IMR-90 (cell line): ENCODE results near the gene CMSS1. TPM values are rescaled to one million over a fixed set of nuclear protein-coding genes. Genes with fewer than 3 reads are reported as not detected.

ENCODE experiments used
- ATAC-seq: fragments of 200-7000 bp; cut with Tn5 transposase; 2 replicates; pipeline ENCODE4 v1.9.1; 2020; ENCODE audit warnings: low read depth, mild to moderate bottlenecking, moderate library complexity
- BruUV-seq: library from RNA; stranded (reverse); fragments of 400-500 nt; replicated peaks from 2 replicates; lab custom pipeline; 2021; lab: Mats Ljungman, UMichigan
- CTCF ChIA-PET: fragments of 300-600 bp; formaldehyde crosslinking; extraction: SDS; loops from one replicate; lab custom pipeline; 2021; ENCODE audit warnings: antibody characterized with exemption; lab: Yijun Ruan, JAX
- POLR2A ChIA-PET: fragments of 300-600 bp; sonication (Branson Sonifier 250); formaldehyde crosslinking; loops from one replicate; lab custom pipeline; 2022; ENCODE audit warnings: antibody characterized with exemption; ENCODE audit not compliant: unreplicated experiment; lab: Charles Lee
- DNase-seq: peaks from one replicate; pipeline ENCODE4 v3.0.0; 2013
- H2AFZ ChIP-seq: replicated peaks from 2 replicates; pipeline ENCODE3; 2013; ENCODE audit warnings: low read length, mild to moderate bottlenecking; ENCODE audit not compliant: poor library complexity
- H2AK5ac ChIP-seq: 2 replicates; pipeline ENCODE4 v1.6.1; 2013; ENCODE audit warnings: low read depth, low read length, inconsistent platforms
- H2AK9ac ChIP-seq: replicated peaks from 2 replicates; pipeline ENCODE3; 2013; ENCODE audit warnings: mild to moderate bottlenecking, low read depth, low read length, moderate library complexity; ENCODE audit not compliant: poor library complexity
- H2BK120ac ChIP-seq: 2 replicates; pipeline ENCODE4 v1.6.1; 2013; ENCODE audit warnings: low read depth, low read length, inconsistent platforms
- H2BK15ac ChIP-seq: 3 replicates; pipeline ENCODE4 v1.6.1; 2013; ENCODE audit warnings: low read depth, low read length, inconsistent platforms
- H2BK20ac ChIP-seq: 2 replicates; pipeline ENCODE4 v1.6.1; 2013; ENCODE audit warnings: low read depth, mild to moderate bottlenecking, inconsistent platforms, low read length, moderate library complexity
- H2BK5ac ChIP-seq: 2 replicates; pipeline ENCODE4 v1.6.1; 2013; ENCODE audit warnings: mild to moderate bottlenecking, low read depth, low read length, inconsistent platforms; ENCODE audit not compliant: poor library complexity, severe bottlenecking
- H3K14ac ChIP-seq: replicated peaks from 2 replicates; pipeline ENCODE4 v1.6.1; 2013; ENCODE audit warnings: low read depth, low read length, inconsistent platforms
- H3K18ac ChIP-seq: 2 replicates; pipeline ENCODE4 v1.6.1; 2013; ENCODE audit warnings: low read depth, low read length, control low read depth
- H3K23ac ChIP-seq: 2 replicates; pipeline ENCODE4 v1.6.1; 2013; ENCODE audit warnings: low read depth, low read length, inconsistent platforms
- H3K27ac ChIP-seq: 2 replicates; pipeline ENCODE4 v1.5.1; 2013; ENCODE audit warnings: mild to moderate bottlenecking, control low read depth, low read length; ENCODE audit not compliant: insufficient read depth
- H3K27me3 ChIP-seq: 2 replicates; pipeline ENCODE4 v1.6.1; 2013; ENCODE audit warnings: low read length; ENCODE audit not compliant: control insufficient read depth, insufficient read depth
- H3K36me3 ChIP-seq: 2 replicates; pipeline ENCODE4 v1.6.1; 2013; ENCODE audit warnings: low read length, mixed read lengths; ENCODE audit not compliant: control insufficient read depth, insufficient read depth
- H3K4ac ChIP-seq: 2 replicates; pipeline ENCODE4 v1.6.1; 2013; ENCODE audit warnings: low read depth, low read length, inconsistent platforms
- H3K4me1 ChIP-seq: 2 replicates; pipeline ENCODE4 v1.6.1; 2013; ENCODE audit warnings: low read length, mixed read lengths; ENCODE audit not compliant: control insufficient read depth, insufficient read depth
- H3K4me2 ChIP-seq: 2 replicates; pipeline ENCODE4 v1.6.1; 2013; ENCODE audit warnings: low read depth, mild to moderate bottlenecking, control low read depth, low read length, moderate library complexity
- H3K4me3 ChIP-seq: 2 replicates; pipeline ENCODE4 v1.5.1; 2013; ENCODE audit warnings: low read depth, mild to moderate bottlenecking, control low read depth, low read length, moderate library complexity; ENCODE audit not compliant: insufficient read depth
- H3K56ac ChIP-seq: 2 replicates; pipeline ENCODE4 v1.6.1; 2013; ENCODE audit warnings: low read length, inconsistent platforms; ENCODE audit not compliant: insufficient read depth; ENCODE audit errors: extremely low read depth
- H3K79me1 ChIP-seq, 2 experiments: 2 replicates each; pipeline ENCODE4 v1.6.1; 2013; ENCODE audit warnings: low read length in 2 of 2, inconsistent platforms in 1 of 2, low read depth in 1 of 2
- H3K9ac ChIP-seq: 2 replicates; pipeline ENCODE4 v1.6.1; 2013; ENCODE audit warnings: low read depth, low read length, control low read depth
- H3K9me1 ChIP-seq: 2 replicates; pipeline ENCODE4 v1.6.1; 2013; ENCODE audit warnings: low read length, inconsistent platforms; ENCODE audit not compliant: insufficient read depth
- H3K9me3 ChIP-seq: 2 replicates; pipeline ENCODE4 v1.6.1; 2013; ENCODE audit warnings: low read length; ENCODE audit not compliant: control insufficient read depth, insufficient read depth
- H4K20me1 ChIP-seq: 2 replicates; pipeline ENCODE4 v1.6.1; 2013; ENCODE audit warnings: low read length, inconsistent platforms; ENCODE audit not compliant: insufficient read depth
- H4K5ac ChIP-seq: 2 replicates; pipeline ENCODE4 v1.6.1; 2013; ENCODE audit warnings: mild to moderate bottlenecking, low read depth, low read length, control low read depth
- H4K8ac ChIP-seq, 2 experiments: 2 replicates each; pipeline ENCODE4 v1.6.1; 2013; ENCODE audit warnings: low read depth in 2 of 2, low read length in 2 of 2, control low read depth in 1 of 2, inconsistent platforms in 1 of 2
- H4K91ac ChIP-seq: 2 replicates; pipeline ENCODE4 v1.6.1; 2013; ENCODE audit warnings: low read depth, low read length, inconsistent platforms; ENCODE audit not compliant: insufficient read depth
- MAFK ChIP-seq: IDR thresholded peaks from 2 replicates; pipeline ENCODE4 v1.6.1; 2012; ENCODE audit warnings: low read depth, low read length, improper control_type of control experiment
- POLR2A ChIP-seq: IDR thresholded peaks from 2 replicates; pipeline ENCODE4 v1.6.1; 2012; ENCODE audit warnings: mild to moderate bottlenecking, low read depth, low read length
- RCOR1 ChIP-seq: IDR thresholded peaks from 2 replicates; pipeline ENCODE4 v1.6.1; 2012; ENCODE audit warnings: mild to moderate bottlenecking, low read length, improper control_type of control experiment; ENCODE audit not compliant: insufficient replicate concordance
- WGBS, 2 experiments: methylation state at CpG; one replicate each; pipeline versions ENCODE4 v1.1.5 to v1.1.7; 2013; ENCODE audit warnings: missing lambda C conversion rate in 2 of 2; ENCODE audit not compliant: insufficient read length in 1 of 2; ENCODE audit errors: extremely low coverage in 2 of 2; 5-methylcytosine and 5-hydroxymethylcytosine counted together
- dilution Hi-C: fragments of 300-500 bp; cut with HindIII; formaldehyde crosslinking; loops from one replicate; pipeline ENCODE4 v1.14.3; 2018; ENCODE audit warnings: low sequenced_read_pairs; ENCODE audit not compliant: unreplicated experiment
- in situ Hi-C: fragments of 300-500 bp; cut with MboI; formaldehyde crosslinking; loops from 3 replicates; pipeline ENCODE4 v1.14.3; 2019; ENCODE audit warnings: low sequenced_read_pairs, inconsistent platforms, mixed read lengths
- intact Hi-C: fragments of 100-400 bp; cut with micrococcal nuclease; formaldehyde crosslinking; loops from 2 replicates; pipeline ENCODE4 v1.10.0; 2022
- polyA plus RNA-seq, 3 experiments: library from polyadenylated mRNA; depleted of rRNA; stranded (reverse); fragments of >200 nt; gene quantifications; 2 replicates each; pipeline ENCODE4 v1.2.3, GENCODE V29; 2012; ENCODE audit warnings: low replicate concordance in 1 of 3
- total RNA-seq: library from RNA; depleted of rRNA; stranded (reverse); fragments of >200 nt; gene quantifications from 2 replicates; pipeline ENCODE4 v1.2.3, GENCODE V29; 2012
- TF ChIP-seq, protein P1 (sequence below): fragments of 150-350 bp; IDR thresholded peaks from 2 replicates; pipeline ENCODE4 v1.6.1; 2017; ENCODE audit warnings: mild to moderate bottlenecking, antibody characterized with exemption, low read length, low read depth

Gene CMSS1
- total and polyA plus RNA-seq, 2 of the 4 experiments (the other 2 are of a cell fraction), result 12.5 to 13.6 TPM

DNA sequence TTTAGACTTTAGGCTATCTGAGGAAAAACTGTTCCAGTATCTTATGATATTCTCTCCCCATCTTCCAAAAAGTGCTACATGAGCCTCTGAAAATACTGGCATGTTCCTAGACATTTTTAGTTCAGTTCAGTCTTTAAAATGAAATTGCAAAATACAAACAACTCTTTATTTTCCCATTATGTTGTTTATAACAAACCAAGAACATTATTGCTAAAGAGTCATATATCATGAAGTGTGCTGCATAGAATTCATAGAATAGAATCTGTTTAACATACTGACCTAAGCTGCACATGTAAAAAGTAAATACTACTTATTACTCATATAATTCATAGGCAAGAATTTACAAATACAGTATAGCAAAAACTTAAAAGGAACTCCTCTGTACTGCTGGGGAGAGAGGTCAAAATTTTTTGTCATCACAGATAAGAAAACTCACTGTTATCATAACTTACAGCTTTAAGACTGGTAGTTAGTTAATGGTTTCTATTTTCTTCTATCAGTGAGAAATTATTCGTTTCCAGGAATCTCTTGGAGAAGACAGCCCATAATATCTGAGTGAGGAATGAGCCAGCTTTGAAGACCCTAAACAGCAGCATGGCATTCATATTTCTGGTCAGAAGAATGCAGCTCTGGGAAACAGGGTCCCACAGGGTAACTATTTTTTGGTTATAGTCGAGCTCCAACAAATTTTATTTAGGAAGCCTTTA, 264.5 kb downstream of the CMSS1 start:
- Histone ChIP-seq H3K4me3 (no peak overlapping the region), H2AK9ac (no peak overlapping the region), H2BK15ac (no peak overlapping the region), H4K20me1 (no peaks in the 10 kb centered on the region), H3K4ac (peak overlapping the region; percentile 64; the same call in 1 of the 2 replicates), H4K91ac (peak overlapping the region; percentile 84), H3K23ac (peak overlapping the region; percentile 73; the same call in 1 of the 2 replicates), H3K9me3 (no peaks in the 10 kb centered on the region), H2AFZ (no peak overlapping the region), H2BK20ac (peak overlapping the region; percentile 41; the same call in 1 of the 2 replicates), H3K4me1 (peaks cover 10% of the 10 kb centered on the region), H3K79me1 (no peaks in the 10 kb centered on the region), H3K27ac (peak overlapping the region; percentile 90; the same call in 1 of the 2 replicates), H4K8ac (no peak overlapping the region), H3K4me2 (no peak overlapping the region), H3K9me1 (peaks cover under 1% of the 10 kb centered on the region; the same call in 1 of the 2 replicates), H3K56ac (no peak overlapping the region), H3K18ac (peak overlapping the region; percentile 98), H3K27me3 (no peaks in the 10 kb centered on the region), H2BK5ac (peak overlapping the region; percentile 65), H4K5ac (peak overlapping the region; percentile 79), H2BK120ac (peak overlapping the region; percentile 45), H3K9ac (no peak overlapping the region), H3K14ac (peak overlapping the region; percentile 62), H3K36me3 (no peaks in the 10 kb centered on the region), H2AK5ac (no peak overlapping the region)
- ATAC-seq (peak; percentile 64), DNase-seq (no peak)
- TF ChIP-seq MAFK (no peak), POLR2A (no peak), RCOR1 (no peak)
- TF ChIP-seq, protein P1, sequence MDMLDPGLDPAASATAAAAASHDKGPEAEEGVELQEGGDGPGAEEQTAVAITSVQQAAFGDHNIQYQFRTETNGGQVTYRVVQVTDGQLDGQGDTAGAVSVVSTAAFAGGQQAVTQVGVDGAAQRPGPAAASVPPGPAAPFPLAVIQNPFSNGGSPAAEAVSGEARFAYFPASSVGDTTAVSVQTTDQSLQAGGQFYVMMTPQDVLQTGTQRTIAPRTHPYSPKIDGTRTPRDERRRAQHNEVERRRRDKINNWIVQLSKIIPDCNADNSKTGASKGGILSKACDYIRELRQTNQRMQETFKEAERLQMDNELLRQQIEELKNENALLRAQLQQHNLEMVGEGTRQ, result no peak
- CTCF ChIA-PET, result interaction anchor here (0.6 to 1.1 kb wide), 2 partner anchors 61 to 105 kb away, joined by 3 to 4 read pairs; no protein-coding TSS in a partner anchor
- intact Hi-C loops (loop anchor here (5.0 kb wide), 1 partner anchor 315 kb away; no protein-coding TSS in a partner anchor), in situ Hi-C loops (no loop called here), dilution Hi-C loops (no loop called here)
- POLR2A ChIA-PET, result interaction anchor here (1.4 kb wide), 1 partner anchor 8 kb away, joined by 4 read pairs; no protein-coding TSS in a partner anchor
- no CpG with 5 or more reads among the region's 2 CpGs for WGBS, 2 experiments
- no TSS peak for BruUV-seq
